ENCODE results near the gene RAD52.

DNA sequence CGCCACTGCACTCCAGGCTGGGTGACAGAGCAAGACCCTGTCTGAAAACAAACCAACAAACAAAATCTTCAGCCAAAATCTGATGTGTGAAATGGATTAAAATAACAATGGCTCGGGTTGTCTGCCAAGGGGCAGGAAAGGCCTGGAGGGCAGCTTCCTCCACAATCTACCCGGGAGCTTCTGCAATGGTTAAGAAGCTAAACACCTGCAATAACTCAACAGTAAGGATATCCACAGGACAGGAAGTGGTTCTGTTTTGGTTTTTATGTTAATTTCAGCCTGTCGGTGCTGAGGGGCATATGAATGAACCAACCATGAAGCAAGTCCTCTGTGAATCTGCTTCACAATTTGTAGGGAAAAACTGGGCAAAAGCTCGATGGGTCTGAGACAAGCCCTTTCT, 34.4 kb downstream of the RAD52 start:
- no peak for TF ChIP-seq CTCF (optimal IDR thresholded peaks at IDR 0.05 in 1 of 3, IDR thresholded peaks at IDR 0.05 in 1 of 3, conservative IDR thresholded peaks at IDR 0.05 in 1 of 3; ENCODE audit: extremely low read depth in 1 of 3, insufficient read depth in 2 of 3, low read length in 3 of 3)
- no peak for TF ChIP-seq EZH2 (IDR thresholded peaks at IDR 0.05; ENCODE audit: low read length)
